SU-DHL-6 (cell line): ENCODE results near the gene ZNRF1.

Experiments used
- EZH2phosphoT487 ChIP-seq: fragments of 200-600 bp; sonication (generic), shearing (Covaris generic); conservative IDR thresholded peaks from 2 replicates; pipeline ENCODE4 v1.6.1; 2018; ENCODE audit warnings: mild to moderate bottlenecking, antibody characterized with exemption, low read length, moderate library complexity, mixed read lengths
- TF ChIP-seq, protein P1 (sequence below): fragments of 200-600 bp; sonication (generic); IDR thresholded peaks from one replicate; pipeline ENCODE4 v1.5.1; 2017; ENCODE audit warnings: antibody characterized with exemption, mild to moderate bottlenecking, low read length, moderate library complexity; ENCODE audit not compliant: insufficient read depth, poor library complexity, severe bottlenecking

GRCh38 chr16:75106351-75107274 is 107.8 kb downstream of the ZNRF1 start:
- TF ChIP-seq, protein P1, sequence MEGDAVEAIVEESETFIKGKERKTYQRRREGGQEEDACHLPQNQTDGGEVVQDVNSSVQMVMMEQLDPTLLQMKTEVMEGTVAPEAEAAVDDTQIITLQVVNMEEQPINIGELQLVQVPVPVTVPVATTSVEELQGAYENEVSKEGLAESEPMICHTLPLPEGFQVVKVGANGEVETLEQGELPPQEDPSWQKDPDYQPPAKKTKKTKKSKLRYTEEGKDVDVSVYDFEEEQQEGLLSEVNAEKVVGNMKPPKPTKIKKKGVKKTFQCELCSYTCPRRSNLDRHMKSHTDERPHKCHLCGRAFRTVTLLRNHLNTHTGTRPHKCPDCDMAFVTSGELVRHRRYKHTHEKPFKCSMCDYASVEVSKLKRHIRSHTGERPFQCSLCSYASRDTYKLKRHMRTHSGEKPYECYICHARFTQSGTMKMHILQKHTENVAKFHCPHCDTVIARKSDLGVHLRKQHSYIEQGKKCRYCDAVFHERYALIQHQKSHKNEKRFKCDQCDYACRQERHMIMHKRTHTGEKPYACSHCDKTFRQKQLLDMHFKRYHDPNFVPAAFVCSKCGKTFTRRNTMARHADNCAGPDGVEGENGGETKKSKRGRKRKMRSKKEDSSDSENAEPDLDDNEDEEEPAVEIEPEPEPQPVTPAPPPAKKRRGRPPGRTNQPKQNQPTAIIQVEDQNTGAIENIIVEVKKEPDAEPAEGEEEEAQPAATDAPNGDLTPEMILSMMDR: no peak
- TF ChIP-seq EZH2phosphoT487: no peak
